Stimulated activated CD8-positive, alpha-beta memory T cell treated with anti-CD3 and anti-CD28 coated beads, Interleukin-15, amount 100 ng/mL, for 48 hours (primary cell): ENCODE results near the gene SLC25A12.
"Not testable (repeated sequence)": the region's sequence is repeated elsewhere in the genome, so short reads cannot be mapped to it uniquely, and the experiment has no call there.

Source experiments
- DNase-seq, 2 donors: peaks; one replicate each; pipeline ENCODE4 v3.0.0-alpha.2; 2020; ENCODE audit warnings: low read depth in 2 of 2

SLC25A12 gene

DNA sequence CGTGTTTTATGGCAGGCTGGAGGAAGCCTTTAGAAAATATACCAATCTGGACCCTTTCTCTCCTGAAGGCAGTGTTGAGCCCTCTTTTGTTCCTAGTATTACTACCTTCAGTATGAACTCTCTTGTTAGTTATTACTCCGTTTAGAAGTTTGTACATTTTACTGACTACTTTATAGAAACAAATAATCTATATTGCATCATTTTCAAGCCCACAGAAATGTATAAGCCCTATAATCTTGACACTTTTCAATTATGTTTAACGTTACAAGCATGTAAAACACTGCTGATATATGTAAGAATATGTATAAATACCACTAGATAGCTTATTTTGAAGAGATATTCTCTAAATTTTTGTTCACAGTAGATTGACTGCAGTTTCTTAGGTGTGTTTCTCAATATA is 64.0 kb downstream of the SLC25A12 start:
- no peak for DNase-seq

DNA sequence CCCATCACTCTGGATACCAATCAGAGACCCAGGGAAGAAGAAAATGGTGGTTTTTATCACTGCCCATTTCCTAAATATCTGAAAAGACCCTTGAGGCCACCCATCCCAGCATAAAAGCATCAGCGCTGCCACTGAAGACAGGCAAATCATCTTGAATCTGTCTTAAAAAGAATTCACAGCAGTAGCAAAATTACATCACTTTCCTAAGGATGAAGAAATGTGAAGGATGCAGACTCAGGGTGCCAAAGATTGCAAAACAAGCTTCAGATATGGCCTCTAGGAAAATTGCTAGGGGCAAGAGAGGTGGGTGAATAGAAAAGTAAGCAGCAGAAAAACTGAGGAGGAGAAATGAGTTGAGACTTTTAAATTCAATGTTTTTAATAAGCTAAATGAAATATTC is 70.0 kb downstream of the SLC25A12 start:
- DNase-seq = no peak

DNA sequence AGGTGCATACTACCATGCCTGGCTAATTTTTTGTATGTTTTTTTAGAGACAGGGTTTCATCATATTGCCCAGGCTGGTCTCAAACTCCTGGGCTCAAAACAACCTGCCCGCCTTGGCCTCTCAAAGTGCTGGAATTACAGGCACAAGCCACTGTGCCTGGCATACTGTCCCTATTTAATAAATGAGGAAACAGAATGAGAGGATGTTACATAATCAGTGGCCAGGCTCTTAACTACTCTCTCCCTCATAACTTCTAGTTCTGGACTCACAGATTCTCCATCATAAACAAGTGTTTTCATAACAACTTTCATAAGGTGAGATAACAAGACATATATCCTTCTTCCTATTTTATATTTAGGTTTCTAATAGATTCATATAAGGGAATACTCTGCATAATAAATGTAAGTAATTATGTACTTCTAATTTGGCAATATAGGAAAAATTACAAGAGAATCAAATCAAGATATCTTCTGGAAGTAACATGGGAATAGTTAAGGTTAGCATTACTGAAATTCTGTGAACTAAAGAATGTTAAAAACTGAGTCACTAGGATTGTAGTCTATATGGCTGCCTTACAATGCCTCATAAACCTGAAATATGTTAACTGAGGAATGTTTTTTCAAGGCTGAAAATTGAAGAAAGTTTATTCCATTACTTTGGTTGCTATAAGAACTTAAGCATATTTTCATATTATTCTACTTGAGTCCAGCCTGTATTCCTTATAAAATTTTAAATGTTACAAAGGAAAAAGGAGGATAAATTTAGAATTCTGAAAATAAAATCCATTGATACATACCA is 71.3 kb downstream of the SLC25A12 start:
- DNase-seq = no peak

DNA sequence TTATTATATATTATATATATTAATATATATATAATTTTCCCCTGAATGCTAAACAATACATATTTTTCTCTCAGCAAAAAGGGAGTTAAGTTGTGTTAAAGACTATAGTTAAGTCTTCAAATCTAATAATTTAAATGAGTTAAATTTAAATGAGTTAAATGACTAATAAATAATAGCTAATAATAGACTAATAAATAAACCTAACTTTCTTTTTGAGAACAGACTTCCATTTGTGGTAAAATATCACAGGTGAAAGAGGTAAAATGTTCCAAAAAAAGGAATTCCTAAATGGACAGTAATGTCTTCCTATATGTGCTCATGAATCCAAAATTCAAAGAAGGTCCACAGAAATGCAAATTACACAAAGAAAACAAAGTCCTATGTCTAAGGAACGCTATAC is 74.6 kb downstream of the SLC25A12 start:
- DNase-seq = no peak

DNA sequence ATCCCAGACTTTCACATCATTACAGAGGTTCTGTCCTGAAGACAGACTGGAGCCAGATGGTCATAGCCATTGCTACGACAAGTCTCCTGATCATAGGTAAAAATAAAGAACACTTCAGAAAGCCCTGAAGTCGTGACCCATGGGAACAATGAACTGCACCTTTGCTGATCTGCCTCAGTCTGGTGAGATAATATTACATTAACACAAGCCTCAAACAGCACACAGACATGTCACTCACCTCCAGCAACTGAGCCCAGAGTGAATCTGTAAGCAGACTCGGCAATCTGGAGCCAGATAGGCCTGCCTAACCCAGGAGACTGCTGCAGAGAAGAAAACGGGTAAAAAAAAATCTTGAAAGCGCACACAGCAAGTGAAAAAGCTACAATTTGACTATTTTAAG is 79.2 kb downstream of the SLC25A12 start:
- DNase-seq = no peak

DNA sequence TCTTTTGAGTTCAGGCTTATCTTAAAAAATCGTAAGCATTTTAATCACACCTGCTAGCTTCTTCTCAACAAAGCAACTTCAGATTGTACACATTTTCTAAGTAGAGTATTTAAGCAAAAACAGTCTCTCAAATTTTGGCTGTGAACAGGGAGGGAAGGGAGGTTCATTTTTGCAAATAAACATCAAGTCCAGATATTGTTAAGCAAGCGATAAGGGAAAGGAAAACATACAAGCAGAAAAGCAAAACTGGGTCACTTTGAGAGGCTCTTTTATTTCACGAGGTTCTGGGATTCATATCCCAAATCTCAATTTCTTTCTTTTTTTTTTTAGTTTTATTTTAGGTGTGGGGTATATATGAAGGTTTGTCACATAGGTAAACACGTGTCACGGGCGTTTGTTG is 79.9 kb downstream of the SLC25A12 start:
- DNase-seq = no peak

DNA sequence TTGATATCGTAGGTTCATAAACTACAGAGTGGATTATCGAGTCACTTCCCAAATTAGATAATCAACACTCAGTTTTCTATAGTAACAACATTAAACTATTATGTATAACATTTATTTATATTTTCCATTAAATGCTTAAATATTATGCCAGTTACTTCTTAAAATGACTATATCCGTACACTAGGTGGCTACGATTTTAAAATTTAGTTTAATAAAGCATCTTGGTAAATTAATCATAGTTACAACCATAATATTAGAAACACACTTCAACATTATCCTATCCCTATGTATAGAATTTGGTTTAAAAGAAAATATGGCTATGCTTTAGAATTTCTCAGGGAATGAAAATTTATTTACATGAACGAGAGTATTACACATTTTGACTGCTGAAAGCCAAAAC is 80.3 kb downstream of the SLC25A12 start:
- no peak for DNase-seq

DNA sequence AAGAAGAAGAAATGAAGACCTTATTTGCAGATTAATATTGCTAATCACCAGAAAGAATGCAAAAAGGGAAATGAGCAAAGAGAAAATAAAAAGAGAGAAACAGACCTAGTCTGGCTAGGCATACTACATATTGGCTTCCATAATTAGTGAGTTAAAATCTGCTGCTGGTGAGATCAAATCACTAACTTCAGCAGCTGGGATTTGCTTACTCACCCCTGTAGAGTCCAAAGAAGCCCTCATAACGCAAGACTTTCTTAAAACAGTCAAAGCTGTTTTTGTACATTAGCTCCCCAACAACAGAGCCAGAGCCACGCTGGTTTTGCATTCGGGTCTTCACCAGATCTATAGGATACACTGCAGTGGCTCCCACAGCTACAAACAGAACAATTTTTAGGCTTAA is 80.9 kb downstream of the SLC25A12 start:
- DNase-seq = no peak

DNA sequence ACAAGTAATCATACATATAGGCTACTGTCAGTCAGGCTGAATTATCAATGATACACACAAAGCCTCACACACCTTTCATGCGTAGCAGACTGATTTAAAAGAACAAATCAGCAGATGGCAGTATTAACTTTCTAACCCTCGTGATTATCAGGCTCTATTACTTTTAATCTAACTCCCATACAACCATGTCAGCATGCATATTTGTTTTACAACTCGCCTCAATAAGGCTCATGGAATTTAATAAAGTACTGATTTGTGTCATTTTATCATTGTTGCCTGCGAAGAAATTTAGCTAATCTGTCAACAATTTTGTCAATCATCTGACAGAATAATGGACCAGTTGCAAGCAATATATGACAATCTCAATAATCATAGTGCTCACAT is 82.8 kb downstream of the SLC25A12 start:
- DNase-seq = no peak

DNA sequence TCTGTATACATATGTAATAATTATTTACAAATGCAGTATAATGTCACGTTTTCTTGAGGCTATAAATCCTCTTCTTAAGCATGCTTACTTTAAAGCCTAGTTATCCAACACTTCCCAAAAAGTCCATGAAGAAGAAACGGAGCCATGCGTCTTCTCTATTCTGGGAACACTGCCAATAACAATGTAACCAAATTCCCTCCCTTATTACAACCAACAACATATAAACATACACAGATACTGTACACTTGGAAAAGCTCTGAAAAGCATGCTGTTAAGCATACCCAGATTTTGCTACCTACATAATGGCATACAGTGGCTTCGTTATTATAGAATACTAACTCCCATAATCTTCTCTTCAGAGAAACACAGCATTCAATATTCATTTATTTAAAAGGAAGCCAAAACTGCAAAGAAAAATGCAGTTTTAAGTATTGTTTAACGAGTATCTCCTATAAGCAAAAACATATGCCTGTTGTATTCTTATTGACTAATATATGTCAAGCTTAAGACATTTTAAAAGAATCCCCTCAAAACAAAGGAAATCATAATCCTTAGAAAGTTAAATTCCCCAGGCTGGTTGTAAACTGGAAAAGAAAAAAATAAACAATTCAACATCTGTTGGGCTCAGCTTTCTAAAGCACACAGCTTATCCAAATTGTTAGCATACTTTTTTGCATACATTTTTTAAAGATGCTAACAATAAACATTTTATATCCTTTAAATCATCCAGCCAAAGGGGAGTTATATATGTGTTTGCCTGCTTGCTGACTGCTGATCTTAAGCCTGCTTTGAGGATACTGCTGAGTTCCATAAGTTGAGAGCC is 83.4 kb downstream of the SLC25A12 start:
- DNase-seq = no peak

DNA sequence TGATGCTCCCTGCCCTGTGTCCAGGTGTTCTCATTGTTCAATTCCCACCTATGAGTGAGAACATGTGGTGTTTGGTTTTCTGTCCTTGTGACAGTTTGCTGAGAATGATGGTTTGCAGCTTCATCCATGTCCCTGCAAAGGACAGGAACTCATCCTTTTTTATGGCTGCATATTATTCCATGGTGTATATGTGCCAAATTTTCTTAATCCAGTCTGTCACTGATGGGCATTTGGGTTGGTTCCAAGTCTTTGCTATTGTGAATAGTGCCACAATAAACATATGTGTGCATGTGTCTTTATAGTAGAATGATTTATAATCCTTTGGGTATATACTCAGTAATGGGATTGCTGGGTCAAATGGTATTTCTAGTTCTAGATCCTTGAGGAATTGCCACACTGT is 85.2 kb downstream of the SLC25A12 start:
- not testable (repeated sequence) for DNase-seq

DNA sequence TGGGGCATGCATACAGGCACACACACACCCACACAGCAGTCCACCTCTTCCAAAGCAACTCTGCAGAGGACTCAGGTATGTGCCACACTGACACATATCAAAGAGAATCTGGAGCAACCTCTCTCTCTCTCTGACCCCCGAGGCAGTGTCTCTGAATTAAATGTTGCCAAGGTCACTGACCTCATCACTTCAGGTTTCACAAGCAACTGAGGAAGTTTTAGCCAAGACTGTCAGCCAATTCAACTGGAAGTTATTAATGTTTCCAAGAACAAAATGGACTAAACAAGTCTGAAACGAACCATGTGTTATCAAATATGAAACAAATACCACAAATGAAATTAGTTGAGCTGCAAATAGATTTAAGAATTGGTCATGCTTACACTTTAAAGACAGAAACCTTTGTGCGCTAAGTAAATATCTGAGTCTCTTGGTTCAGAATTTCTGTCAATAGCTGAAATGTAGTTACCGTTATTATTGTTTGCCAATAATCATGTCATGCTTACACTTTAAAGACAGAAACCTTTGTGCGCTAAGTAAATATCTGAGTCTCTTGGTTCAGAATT is 86.1 kb downstream of the SLC25A12 start:
- DNase-seq = no peak

DNA sequence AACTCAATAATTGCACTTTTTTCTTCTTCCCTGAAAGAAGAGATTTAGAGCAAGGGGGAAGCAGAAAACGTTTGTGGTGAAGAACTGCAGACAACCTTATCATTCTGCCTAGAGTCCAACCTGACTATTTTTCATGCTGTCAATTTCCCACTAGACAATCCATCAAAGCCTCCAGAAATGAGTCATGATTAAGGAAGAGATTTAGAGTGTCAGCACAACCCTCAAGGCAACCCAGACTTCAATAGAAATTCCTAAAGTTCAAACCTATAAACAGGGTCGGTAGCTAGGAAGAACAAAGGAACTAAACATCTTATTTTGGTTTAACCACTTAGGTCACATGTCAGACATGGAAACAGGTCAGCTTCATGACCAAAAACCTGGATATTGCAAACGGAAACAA is 86.9 kb downstream of the SLC25A12 start:
- no peak for DNase-seq

DNA sequence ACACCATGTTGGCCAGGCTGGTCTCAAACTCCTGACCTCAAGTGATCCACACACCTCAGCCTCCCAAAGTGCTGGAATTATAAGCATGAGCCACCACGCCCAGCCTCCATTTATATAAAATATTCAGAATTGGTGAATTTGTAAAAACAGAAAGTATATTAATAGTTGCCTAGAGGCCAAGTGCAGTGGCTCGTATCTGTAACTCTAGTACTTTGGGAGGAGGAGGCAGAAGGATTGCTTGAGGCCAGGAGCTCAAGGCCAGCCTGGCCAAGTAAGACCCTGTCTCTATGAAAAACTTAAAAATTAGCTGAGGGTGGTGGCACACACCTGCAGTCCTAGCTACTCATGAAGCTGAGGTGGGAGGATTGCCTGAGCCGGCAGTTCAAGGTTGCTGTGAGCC is 89.6 kb downstream of the SLC25A12 start:
- no peak for DNase-seq

DNA sequence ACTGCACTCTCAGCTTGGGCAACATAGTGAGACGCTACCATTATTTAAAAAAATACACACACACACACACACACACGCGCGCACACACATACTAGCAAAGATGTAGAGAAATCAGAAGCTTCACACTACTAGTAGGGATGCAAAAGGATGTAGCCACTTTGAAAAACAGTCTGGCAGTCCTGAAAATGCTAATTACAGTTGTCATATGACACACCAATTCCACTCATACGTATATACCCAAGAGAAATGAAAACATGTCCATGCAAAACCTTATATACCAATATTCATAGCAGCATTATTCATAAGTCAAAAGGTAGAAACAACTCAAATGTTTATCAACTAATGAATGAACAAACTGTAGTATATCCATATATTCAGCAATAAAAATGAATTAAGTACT is 90.3 kb downstream of the SLC25A12 start:
- no peak for DNase-seq

DNA sequence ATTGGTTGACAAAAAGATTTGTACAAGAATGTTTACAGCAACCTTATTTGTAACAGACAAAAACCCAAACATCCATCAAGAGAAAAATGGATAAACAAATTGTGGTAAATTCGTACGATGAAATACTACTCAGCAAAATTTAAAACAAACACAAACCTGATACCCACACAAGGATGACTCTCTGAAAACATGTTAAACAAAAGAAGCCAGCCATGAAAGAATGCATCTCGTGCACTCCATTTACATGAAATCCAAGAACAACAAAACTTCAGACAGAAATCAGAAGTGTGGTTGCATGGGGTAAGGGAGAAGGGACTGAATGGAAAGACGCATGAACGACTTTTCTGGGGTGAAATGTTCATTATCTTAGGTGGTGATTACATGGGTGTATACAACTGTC is 93.4 kb downstream of the SLC25A12 start:
- DNase-seq = no peak

DNA sequence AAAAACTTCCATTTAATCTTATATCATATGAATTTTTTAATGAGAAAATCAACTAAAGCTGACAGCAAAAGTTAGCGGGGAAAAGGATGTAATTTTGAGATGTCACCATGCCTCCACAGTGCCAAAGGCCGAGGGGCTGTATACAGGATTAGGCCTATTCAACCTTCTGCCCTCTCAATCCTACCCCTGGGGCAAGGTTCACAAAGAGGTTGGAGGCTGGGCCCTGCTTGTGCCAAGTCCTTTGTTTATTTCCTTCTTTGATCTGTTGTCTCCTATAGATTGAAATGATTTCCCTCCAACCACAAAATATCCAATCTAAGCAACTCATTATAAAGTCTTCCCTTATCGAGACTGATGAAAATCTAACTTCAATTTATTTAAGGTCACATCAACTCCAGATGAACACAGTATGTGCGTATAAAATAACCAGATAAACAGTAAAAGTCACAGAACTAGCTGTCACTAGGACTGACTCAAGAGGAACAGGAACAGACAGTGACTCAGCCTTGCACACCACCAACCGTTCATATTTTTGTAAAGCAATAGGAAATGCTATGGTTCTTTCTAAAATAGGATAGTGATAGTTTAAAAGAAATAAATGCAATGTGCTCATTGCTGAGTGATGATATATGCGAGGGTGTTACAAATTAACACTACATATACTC is 95.8 kb downstream of the SLC25A12 start:
- DNase-seq = no peak

DNA sequence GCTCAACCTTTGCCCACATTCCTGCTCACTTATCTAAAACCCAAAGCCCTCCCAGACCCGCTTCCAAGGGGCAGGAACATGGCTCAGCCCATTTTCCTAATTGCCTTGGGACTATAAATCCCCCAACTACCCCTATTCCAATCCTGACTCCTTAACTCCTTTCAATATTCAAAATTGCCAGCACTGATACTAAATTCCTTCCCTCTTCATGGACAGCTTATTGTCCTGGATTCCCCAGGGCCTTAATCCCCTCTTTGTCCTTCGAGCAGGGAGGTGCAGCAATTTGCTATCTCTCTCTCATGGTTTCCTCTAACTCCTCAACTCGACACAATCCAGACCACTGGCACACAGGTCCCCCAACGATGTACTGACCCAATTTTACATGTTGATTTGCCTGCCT is 99.1 kb downstream of the SLC25A12 start:
- no peak for DNase-seq

DNA sequence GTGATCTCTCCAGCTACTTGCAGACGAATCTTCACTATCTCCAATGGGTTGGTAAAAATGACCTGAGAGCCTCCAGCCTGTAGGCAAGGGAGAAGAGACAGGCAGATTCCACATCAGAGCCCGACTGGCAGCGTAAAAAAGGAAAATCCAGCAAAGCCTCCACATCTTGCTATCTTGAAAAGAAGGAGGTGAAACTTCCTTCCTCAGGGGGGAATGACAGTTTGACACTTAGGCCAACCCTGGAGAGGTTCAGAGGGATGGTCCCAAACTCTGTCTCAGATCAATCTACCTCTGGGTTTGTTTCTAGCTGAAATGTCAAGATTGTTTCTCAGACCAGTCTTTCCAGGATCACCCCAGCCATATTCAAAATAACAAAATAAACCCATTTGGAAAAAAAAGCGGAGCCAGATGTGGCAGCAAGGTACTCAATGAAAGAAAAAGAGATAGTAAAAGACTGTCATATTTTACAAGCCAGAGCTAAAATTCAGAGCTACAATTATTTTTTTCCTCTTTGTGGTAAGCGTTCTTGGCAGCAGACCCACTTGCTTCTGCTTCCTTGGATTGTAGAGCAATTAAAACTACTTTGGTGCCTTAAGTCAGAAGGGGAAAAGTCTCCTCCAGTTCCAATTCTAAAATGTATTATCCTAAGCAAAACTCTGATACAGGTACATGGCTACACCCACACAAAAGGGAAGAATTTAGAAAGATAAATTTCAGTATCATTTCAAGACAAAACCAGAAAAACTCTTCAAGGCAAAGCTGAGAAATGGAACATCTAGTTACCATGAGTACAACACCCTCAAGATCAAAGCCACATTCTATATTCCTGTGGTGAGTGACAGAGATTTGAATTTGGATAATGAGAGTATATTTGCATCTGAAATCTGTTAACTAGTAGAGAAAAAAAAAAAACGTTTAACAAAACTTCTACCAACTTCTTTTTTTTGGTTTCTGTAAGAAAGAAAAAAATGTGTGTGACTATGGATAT is 100.1 kb downstream of the SLC25A12 start:
- no peak for DNase-seq

DNA sequence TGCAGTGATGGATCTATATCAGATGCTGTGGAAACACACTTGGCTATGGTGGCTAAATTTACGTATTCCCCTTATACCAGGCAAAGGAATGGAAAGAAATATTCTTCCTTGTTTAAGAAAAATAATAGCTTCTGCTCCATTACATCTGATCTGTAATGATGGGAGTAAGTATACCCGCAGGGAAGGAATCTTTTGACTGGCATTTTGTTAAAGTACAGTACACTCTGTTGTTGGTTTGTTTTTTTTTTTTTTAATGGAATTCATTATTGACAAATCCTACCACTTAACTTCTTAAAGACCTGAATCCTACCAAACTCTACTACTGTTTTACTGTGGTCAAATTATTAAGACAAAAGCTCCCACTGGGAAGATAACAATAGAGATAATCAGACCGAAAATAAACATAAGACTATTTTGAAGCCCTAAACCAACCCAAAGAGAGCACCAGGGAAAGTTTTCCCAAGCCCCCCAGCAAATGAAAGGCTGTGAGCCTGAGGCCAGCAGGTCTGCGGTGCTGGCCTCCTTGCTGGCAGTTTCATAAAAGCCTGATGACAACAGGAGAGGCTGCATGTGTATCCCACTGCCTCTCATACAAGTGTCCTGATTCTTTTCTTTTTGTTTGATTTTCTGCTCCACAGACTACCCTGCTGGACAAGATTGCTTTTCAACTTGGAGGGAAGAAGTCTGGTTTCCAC is 101.0 kb downstream of the SLC25A12 start:
- DNase-seq = no peak

DNA sequence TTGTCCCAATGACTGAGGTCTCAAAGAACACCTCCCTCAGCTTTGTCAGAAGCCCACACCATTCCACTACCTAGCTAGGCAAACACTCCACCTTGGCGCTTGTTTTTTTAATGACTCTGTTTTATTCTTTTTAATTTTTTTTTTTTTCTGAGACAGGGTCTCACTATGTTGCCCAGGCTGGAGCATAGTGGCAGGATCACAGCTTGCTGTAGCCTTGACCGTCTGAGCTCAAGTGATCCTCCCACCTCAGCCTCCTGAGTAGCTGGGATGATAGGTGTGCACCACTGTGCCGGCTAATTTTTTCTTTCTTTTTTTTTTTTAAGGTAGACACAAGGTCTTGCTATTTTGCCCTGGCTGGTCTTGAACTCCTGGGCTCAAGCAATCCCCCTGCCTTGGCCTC is 101.9 kb downstream of the SLC25A12 start:
- DNase-seq = no peak
